Femur (tissue), 1 donor: Measurements from ENCODE around the gene FAM3A.

ENCODE experiments used
- DNase-seq: peaks from one replicate; pipeline ENCODE4 v3.0.0-alpha.2; 2017

Gene FAM3A

DNA sequence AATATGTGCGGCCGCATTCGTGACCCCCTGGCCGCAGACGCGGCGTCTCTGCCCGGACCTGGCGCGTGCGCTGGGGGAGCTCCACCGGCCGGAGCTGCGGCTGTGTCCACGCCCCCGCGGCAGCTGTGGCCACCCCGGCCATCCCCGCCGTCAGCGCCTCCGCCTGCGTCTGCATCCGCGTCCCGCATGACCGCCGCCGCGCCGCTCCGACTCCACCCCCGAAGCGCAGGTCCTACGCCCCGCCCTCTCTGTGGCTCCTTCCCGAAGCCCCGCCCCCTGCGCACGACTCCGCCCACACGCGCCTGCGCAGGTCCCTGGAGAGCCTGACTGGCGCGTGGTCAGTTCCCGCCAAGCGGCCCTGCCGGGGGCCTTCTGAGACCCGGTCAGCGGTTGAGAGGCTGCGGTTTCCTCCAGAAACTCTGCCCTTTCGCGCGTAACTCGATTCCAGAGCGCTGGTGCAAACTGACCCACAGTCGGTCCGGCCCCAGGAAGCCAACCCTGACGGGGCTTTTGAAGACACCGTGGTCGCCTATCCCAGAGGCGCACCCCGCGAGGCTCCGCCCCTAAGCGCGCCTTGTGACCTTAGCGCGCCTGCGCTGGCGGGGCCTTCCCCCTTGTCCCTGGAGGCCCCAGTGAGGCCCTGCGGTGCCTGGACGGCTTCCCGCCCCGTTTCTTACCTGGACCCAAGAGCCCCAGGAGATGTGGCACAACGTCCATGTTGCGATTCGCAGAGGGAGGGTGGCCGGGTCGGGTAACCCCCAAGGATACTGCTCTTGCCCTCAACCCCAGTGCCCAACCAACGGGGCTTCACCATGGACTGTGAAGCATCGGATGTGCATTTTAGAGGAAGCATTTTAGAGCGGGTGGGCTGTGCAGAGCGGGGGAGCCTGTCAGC lies 37.1 kb downstream of the FAM3A start, which contains the start of gene LAGE3:
LAGE3 (minus strand) TSS at position 554 of the 895 bp plus-strand sequence; CDS start at position 188, 366 bp downstream.
- peak; percentile 94 for DNase-seq

DNA sequence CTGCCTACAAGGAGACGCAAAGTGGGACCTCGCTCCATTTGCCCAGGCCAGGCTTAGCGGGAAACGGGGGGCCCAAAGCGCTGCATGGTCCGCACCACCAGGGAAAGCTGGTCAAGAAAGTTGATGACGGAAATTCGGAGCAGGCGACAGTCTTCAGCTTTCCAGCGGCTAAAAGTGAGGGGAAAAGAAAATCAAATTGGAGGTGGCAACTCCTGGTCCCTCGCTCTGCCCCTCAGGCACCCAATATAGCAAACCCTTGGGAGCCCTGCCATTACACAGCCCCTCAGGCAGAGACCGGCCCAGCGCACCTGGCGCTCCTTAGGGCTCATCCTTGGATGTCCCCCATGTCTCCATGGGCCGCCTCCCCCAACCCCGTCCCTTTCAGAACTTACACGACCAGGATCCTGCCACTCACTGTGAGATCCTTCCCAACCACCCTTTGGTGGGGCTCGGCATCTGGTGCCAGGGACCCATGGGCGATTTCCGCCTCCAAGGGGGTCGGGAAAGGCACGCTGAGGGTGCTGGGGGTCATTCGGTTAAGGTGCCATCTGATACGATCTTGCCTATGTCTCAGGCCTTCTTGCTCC lies 38.0 kb downstream of the FAM3A start:
- DNase-seq = peak; percentile 22

DNA sequence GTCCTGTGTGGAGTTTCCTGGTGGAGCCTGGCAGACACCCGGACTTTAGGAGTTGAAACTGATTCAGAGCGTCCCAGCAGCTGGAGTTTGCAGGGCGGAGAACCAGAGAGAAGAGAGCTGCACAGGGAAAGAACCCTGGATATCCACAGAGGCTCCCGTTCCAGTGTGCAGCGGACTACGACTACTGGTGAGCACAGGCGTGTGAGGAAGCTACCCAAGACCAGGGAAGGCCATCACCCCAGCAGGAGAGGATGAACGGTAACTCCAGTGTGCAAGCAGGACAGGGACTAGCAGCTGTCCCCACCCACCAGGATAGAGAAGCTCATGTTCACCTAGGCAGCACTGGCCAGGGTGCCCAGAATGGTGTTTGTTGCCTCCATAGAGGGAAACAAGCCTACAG lies 39.2 kb downstream of the FAM3A start:
- DNase-seq = peak; percentile 9

DNA sequence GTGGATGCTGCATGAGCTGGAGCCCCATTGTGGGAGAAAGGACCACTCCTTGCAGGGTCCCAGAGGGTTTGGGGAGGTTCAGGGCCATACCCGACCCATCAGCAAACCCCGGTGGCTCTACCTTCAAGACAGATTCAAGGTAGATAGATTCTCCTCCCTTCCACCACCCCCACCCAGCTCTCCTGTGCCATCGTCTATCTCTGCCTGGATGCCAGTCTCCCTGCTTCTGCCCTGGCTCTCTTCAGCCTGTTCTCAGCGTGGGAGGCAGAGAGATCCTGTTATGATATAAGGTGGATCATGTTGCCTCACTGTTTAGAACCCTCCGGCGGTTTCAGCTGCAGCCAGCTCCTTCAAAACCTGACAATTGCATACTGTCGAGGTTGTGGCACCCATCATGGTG lies 42.3 kb downstream of the FAM3A start:
- no peak for DNase-seq

DNA sequence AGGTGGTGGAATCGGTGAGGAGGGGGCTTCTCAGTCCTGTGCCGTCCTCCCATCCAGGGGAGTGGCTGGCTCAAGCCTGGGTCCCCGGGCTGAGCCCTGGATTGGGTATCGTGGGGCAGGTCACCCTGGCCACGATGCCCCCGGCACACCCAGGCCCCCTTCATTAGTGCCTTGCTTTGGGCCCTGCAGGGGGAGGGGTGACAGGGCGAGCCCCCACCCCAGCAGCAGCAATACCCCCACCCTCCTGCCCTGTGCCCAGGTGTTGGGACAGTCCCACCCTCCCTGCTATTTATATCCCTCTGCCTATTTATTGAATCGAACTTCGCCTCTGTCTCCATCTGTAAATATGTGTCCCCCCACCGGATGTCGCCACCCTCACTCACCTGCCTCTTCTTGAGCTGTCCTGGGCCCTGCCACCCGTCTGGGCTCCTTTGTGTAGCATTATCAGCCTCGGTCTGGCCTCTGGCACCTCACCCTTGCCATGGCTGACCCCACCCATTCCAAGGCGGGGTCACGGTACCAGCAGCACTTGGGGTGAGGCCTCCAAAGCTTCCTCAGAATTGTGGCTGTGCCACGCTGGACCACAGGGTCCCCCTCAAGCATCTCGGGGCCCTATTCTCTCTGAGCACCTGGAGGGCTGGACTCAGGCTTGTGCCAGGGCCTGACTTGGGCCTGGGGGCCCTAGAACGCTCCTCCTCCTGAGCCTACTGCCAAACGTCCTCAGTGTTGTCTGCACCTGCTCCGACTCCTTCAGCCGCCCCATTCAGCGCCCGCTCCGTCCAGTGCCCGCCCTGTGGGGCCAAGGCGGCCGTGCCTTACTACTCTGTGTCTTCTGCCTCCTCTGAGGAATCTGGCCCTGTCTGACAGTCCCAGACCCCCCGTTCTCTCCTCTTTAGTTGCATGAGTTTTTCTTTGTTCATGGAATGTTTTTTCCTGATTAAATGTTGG lies 43.1 kb downstream of the FAM3A start:
- no peak for DNase-seq

DNA sequence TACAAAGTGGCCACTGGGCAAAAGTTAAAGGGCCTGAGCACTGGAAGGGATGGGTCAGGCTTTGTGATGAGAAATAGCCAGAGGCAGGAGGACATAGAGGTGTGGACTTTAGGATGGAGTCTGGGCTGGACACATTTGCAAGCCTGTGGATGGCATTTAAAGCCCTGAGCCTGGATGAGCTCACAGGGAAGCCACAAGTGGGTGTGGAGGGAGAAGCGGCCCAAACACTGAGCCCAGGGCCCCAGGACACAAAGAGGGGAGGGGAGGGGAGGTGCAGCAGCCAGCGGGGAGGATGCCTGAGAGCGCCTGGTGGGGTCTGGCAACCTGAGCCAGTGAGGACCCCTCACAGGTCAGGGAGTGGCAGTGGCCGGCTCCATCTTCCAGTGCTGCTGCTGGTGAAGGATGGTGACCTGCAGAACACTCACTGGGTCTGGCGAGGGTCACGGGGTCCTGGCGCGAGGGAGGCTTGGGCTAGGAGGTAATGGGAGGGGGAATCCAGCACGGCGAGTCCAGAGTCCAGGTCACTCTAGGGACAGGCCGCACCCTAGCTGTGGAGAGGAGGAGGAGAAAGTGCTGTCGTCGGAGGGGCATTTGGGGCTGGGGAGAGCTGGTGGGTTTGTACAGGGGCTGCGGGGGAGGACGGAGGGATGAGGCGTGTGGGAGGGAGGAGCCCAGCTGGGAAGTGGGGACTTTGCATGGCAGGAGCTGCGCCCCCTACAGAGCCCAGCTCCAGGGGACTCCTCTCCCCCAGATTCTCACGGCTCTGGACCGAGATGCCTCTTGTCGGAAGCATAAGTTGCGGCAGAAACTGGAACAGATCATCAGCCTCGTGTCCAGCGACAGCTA lies 44.0 kb downstream of the FAM3A start:
- no peak for DNase-seq

DNA sequence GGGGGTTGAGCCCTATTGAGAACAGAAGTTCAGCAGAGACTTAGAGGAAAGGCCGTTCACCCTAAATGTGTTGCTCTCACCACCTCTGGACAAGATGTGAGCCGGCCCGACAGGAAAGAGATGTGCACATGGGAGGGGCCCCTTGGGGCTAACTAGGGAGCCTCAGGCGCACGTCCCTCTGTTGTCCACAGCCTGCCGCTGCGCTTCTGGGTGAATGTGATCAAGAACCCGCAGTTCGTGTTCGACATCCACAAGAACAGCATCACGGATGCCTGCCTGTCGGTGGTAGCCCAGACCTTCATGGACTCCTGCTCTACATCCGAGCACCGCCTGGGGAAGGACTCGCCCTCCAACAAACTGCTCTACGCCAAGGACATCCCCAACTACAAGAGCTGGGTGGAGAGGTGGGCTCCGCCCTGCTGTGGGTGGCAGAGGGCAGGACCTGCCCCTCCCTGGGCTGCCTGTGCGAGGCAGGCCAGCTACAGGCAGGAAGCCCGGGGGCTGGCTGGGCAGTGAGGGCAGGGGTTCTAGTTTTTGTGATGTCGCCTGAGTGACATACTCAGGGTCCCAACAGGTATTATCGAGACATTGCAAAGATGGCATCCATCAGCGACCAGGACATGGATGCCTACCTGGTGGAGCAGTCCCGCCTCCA lies 45.0 kb downstream of the FAM3A start:
- no peak for DNase-seq

DNA sequence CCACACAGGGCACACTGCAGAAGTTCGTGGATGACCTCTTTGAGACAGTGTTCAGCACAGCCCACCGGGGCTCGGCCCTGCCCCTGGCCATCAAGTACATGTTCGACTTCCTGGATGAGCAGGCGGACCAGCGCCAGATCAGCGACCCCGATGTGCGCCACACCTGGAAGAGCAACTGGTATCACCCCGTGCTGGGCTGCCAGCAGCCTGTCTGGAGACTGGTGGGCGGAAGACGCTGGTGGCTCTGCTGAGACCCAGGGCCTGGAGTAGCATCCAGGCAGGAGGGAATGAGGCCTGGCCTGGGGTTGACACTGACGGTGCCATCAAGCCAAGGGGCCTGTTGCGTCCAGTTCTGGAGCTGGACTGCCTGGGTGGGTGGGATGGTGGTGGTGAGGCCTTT lies 45.6 kb downstream of the FAM3A start:
- DNase-seq = no peak

DNA sequence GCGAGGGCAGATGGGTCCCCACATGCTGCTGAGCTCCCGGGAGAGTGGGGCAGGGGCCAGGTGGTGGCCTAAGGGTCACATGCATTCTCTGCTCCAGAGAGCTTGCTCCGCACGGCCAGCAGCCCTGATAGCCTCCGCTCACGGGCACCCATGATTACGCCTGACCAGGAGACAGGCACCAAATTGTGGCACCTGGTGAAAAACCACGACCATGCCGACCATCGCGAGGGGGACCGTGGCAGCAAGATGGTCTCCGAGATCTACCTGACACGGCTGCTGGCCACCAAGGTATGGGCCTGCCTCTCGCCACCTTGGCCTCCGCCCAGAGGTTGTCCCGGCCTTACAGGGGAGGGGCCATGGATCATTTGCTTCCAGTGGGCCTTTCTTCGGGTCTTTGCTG lies 46.2 kb downstream of the FAM3A start:
- no peak for DNase-seq

DNA sequence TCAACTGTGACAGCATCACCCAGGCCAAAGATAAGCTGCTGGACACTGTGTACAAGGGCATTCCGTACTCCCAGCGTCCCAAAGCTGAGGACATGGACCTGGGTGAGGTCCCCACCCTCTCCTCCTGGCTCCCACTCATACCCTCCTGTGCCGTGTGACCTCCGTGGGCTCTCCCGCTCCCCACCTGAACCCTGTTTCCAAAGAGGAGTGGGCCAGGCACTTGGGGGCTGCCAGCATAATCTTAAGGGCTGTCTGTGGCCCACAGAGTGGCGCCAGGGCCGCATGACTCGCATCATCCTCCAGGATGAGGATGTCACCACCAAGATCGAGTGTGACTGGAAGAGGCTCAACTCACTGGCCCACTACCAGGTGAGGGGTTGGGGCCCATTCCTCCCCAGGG lies 46.9 kb downstream of the FAM3A start:
- no peak for DNase-seq

DNA sequence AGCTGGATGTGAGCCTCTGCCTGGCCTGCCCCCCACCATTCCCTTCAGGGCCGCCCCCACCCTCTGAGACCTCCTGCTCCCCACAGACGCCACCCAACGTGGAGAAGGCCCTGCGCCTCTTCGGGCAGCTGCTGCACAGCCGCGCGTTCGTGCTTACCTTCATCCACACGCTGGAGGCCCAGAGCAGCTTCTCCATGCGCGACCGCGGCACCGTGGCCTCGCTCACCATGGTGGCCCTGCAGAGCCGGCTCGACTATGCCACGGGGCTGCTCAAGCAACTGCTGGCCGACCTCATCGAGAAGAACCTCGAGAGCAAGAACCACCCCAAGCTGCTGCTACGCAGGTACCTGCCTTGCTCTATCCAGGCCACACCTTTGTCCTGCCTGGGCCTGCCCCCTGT lies 47.8 kb downstream of the FAM3A start:
- no peak for DNase-seq

DNA sequence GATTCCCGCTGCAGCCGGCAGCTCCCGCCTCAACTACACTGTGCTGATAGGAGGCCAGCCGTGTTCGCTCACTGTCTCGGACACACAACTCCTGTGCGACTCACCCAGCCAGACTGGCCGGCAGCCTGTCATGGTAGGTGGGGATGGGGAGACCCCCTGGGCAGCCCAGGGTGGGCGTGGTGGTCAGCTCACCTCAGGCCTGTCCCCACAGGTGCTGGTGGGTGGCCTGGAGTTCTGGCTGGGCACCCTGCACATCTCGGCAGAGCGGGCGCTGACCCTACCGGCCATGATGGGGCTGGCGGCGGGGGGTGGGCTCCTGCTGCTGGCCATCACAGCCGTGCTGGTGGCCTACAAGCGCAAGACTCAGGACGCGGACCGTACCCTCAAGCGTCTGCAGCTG lies 48.5 kb downstream of the FAM3A start:
- DNase-seq = no peak

DNA sequence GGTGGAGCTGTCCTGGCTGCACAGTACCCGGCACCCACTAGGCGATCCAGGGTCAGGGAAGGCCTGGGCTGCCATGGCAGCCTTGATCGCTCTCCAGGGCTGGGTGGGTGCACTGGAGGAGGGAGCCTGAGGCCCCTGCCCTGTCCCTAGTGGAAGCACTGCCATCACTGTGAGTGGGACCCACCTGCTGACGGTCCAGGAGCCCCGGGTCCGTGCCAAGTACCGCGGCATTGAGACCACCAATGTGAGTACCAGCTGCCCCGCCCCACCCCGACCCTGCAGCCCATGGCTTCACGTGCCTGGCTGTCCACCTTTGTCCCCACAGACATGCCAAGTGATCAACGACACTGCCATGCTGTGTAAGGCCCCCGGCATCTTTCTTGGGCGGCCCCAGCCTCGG lies 49.1 kb downstream of the FAM3A start:
- no peak for DNase-seq

DNA sequence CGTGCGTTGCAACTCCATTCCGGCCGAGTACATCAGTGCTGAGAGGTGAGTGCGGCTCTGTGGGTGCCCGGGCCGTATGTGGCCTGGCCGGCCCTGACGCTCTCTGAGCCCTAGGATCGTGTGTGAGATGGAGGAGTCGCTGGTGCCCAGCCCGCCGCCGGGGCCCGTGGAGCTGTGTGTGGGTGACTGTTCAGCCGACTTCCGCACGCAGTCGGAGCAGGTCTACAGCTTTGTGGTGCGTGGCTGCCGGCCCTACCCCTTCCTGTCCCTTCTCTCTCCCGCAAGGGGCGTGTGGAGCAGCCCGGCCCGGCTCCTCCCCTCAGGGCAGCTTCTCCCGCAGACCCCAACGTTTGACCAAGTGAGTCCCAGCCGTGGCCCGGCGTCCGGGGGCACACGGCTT lies 50.0 kb downstream of the FAM3A start:
- no peak for DNase-seq

DNA sequence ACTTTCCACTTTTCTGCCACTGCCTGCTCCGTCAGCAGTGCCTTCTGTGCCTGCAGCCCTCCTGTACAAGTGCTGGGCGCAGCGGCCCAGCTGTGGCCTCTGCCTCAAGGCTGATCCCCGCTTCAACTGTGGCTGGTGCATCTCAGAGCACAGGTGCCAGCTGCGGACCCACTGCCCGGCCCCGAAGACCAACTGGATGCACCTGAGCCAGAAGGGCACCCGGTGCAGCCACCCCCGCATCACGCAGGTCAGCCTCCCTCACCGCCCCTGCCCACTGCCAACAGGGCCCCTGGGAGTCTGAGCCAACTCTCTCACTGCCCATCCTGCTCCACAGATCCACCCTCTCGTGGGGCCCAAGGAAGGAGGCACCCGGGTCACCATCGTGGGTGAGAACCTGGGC lies 50.4 kb downstream of the FAM3A start:
- DNase-seq = no peak

DNA sequence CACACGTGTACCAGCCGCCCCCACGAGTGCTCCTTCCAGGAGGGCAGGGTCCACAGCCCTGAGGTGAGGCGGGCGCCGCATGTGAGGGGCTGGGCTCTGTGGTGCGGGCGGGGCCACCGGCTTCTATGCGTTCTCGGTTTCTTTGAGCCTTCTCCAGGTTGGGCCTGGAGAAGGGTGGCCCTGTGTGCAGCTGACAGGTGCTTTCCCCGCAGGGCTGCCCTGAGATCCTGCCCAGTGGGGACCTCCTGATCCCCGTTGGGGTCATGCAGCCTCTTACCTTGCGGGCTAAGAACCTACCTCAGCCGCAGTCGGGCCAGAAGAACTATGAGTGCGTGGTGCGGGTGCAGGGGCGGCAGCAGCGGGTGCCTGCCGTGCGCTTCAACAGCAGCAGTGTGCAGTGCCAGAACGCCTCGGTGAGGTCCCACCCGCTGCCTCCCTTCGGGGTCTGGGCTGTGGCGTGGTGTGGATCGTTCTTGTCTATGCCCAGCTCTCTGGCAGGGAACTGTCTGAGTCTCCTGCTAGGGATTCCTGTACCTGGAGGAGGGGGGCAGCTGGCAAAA lies 51.1 kb downstream of the FAM3A start:
- DNase-seq = no peak

DNA sequence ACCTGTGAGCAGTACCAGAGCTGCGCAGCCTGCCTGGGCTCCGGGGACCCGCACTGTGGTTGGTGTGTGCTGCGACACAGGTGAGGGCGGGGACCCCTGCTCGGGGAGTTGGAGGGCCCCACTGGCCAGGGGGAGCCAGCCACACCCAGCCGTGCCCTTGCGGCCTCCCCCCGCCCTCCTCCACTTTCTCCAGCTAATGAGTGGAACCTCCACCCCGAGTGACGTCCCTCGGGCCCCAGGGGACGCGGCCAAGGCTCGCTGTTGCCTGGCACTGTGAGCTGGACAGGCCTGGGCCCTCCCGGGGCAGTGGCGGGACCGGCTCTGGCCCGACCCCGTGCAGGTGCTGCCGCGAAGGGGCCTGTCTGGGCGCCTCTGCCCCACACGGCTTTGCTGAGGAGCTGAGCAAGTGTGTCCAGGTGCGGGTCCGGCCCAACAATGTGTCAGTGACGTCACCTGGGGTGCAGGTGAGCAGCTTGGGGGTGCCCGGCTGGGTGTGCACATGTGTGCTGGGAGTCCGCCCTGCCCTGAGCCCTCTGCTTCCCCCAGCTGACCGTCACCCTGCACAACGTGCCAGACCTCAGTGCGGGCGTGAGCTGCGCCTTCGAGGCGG lies 52.3 kb downstream of the FAM3A start:
- DNase-seq = no peak

DNA sequence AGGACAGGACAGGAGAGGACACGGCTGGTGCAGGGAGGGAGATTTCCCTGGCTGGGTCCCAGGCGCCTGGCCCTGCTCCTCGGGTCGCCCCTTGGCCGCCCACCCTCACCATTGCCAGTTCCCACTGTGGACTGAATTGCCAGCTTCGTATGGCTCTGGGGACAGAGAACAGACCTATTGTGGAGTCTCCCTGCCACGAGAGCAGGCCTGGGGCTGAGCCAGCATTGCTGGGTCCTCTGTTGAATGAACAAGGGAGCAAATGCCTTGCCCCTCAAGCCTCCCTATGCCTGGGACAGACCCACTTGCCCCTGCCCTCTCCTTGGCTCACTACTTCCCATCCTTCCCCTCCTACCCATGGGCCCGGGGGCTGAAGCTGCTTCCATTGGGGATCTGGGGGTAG lies 53.6 kb downstream of the FAM3A start:
- DNase-seq = no peak

DNA sequence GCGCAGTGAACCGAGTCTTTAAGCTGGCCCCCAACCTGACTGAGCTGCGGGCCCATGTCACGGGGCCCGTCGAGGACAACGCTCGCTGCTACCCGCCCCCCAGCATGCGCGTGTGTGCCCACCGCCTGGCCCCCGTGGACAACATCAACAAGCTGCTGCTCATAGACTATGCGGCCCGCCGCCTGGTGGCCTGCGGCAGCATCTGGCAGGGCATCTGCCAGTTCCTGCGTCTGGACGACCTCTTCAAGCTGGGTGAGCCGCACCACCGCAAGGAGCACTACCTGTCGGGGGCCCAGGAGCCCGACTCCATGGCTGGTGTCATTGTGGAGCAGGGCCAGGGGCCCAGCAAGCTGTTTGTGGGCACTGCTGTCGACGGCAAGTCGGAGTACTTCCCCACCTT lies 55.7 kb downstream of the FAM3A start:
- no peak for DNase-seq

DNA sequence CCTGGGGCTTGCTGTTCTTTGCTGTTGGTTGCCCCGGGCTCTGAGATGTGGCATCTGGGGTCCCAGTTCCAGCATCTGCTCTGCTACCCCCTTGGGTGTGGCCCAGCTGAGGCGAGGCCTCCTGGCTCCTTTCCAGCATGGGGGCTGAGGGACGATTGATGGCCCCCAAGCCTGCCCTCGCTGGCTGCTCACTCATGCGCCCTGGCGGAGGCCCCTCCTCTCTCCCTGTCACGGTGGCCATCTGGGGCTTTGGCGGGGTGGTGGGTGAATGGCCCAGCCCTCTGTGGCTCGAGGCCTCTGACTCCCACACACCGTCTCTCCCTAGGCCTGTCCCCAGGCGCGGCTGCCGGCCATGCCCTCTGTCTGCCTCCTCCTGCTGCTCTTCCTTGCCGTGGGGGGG lies 56.2 kb downstream of the FAM3A start:
- DNase-seq = no peak
